IgD-negative memory B cell (primary cell): ENCODE results near the gene NOL3. TPM values are rescaled to one million over a fixed set of nuclear protein-coding genes. Genes with fewer than 3 reads are reported as not detected.
"Not testable (repeated sequence)": the region's sequence is repeated elsewhere in the genome, so short reads cannot be mapped to it uniquely, and the experiment has no call there.

Experiments used
- H3K27ac Mint-ChIP-seq, 3 donors: one replicate each; pipeline ENCODE4 v1.8.0; 2020 to 2022; ENCODE audit warnings: mild to moderate bottlenecking in 3 of 3, mixed read lengths in 3 of 3, moderate library complexity in 1 of 3
- H3K27me3 Mint-ChIP-seq: one replicate; pipeline ENCODE4 v1.8.0; 2021; ENCODE audit warnings: mixed read lengths
- H3K36me3 Mint-ChIP-seq: one replicate; pipeline ENCODE4 v1.8.0; 2020; ENCODE audit warnings: mild to moderate bottlenecking, mixed read lengths
- H3K4me1 Mint-ChIP-seq, 3 donors: one replicate each; pipeline ENCODE4 v1.8.0; 2020 to 2022; ENCODE audit warnings: mixed read lengths in 3 of 3, mild to moderate bottlenecking in 1 of 3
- H3K4me3 Mint-ChIP-seq, 4 donors: one replicate each; pipeline ENCODE4 v1.8.0; 2020 to 2022; ENCODE audit warnings: mild to moderate bottlenecking in 4 of 4, mixed read lengths in 4 of 4, moderate library complexity in 3 of 4
- H3K9me3 Mint-ChIP-seq, 3 donors: one replicate each; pipeline ENCODE4 v1.8.0; 2020 to 2021; ENCODE audit warnings: mixed read lengths in 3 of 3, mild to moderate bottlenecking in 1 of 3
- polyA plus RNA-seq: library from polyadenylated mRNA; unstranded; fragments of 300-500 nt; fragmentation: Illumina TruSeq; gene quantifications from one replicate; pipeline ENCODE4 v1.2.3, GENCODE V29; 2021

Gene NOL3
- polyA plus RNA-seq, result not detected

DNA sequence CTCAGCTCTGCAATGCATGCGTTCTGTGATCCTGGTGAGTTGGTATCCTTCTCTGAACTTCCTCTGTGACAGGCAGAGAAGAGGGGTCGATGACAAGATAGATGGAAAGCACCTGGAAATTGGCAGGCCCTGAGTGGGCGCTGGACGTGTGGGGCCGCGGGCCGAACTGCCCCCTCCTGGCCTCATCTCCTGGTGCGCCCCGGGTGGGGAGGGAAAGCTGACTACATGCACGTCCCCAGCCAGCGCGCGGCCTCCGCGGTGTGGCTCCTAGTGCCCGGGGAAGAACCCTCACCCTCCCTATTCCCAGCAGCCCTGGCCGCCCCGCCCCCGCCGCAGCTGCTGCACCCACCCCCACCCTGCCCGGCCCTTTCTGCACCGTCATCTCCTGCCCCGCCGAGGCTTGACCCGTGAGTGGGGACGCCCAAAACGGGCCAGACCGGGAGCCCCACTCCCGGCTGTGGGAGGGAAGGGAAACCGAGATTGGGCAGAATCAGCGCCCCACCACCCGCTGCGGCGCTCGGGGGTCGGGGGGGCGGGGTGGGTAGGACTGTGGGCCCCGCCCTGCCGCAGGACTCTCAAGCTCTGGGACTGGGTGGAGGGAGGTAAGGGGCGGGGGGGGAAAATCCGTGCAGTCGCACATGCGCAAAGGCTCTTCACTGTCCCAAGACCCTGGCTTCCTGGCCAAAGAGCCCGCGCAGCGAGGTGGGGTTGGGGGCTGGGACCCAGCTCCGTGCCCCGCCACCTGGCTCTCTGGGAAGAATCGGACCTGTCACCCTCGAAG, at the start of gene NOL3:
TSS of gene NOL3 (plus strand) at position 371 of the 781 bp plus-strand sequence.
- H3K27me3 Mint-ChIP-seq, result peaks cover 63% of the 10 kb centered on the region

DNA sequence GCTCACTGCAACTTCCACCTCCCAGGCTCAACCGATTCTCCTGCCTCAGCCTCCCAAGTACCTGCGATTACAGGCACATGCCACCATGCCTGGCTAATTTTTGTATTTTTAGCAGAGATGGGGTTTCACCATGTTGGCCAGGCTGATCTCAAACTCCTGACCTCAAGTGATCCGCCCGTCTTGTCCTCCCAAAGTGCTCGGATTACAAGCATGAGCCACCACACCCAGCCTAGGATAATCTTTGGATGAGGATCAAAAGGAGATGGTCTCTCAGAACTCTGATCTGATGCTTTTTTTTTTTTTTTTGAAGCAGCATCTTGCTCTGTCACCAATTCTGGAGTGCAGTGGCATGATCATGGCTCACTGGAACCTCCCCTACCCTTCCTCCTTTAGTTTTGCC, 47.5 kb upstream of the NOL3 start:
- H3K4me1 Mint-ChIP-seq, H3K4me3 Mint-ChIP-seq, H3K27me3 Mint-ChIP-seq, H3K9me3 Mint-ChIP-seq: not testable (repeated sequence)
- H3K27ac Mint-ChIP-seq, result peak overlapping the region in 1 of 3 donors; percentile 23
- H3K36me3 Mint-ChIP-seq, result peaks cover 12% of the 10 kb centered on the region

More for the DNA sequence above, at the start of gene NOL3:
- peak within 1 kb of the TSS in 1 of 3 donors; percentile 35 for H3K27ac Mint-ChIP-seq
- peaks cover 0 to 2% (median 0%) of the 10 kb centered on the region in 3 donors for H3K9me3 Mint-ChIP-seq
- H3K4me1 Mint-ChIP-seq, result peaks cover 15 to 26% (median 19%) of the 10 kb centered on the region in 3 donors
- H3K36me3 Mint-ChIP-seq, result peaks cover 1% of the 10 kb centered on the region
- H3K4me3 Mint-ChIP-seq, result peak within 1 kb of the TSS; percentile 66 to 87 (median 76)

DNA sequence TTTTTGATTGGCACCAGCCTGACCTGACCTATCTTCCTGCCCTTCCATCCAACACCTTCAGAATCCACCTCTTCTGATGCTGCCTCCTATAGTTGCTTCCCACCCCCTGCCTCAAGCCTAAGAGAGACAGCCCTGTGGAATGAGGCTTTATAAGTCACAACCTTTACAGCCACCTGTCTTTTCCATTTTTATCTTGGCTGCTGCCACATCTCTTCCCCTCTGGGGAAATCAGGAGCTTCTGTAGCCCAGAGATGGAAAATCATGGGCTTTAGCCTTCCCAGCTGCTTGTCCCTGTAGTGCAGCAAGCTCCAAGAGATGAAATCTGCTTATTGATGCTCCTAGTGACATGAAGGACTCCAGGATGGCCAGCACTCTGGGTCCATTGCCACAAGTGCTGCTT, 41.9 kb upstream of the NOL3 start:
- Mint-ChIP-seq H3K4me1 (peaks cover 0 to 1% (median 0%) of the 10 kb centered on the region in 3 donors), H3K36me3 (peaks cover 14% of the 10 kb centered on the region), H3K9me3 (no peaks in the 10 kb centered on the region), H3K27me3 (no peaks in the 10 kb centered on the region), H3K4me3 (no peak overlapping the region), H3K27ac (no peak overlapping the region)

DNA sequence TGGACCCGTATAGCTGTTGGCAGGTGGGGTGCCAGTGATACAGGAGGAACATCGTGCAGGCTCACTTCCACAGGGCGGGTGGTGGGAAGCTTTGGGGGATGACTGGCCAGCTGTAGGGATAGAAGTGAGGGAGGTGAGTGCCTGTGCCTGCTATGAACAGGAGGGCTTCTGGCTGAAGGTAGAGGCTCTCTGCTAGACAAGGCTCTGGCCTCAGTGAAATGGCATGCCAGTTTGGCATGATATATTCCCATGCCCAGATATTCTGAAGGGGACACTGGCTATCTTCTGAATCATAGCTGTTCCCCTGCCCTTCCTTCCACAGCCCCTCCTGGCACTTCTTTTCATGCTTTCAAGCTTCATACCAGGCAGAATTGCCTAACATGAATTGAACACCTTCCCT, 41.5 kb upstream of the NOL3 start:
- Mint-ChIP-seq H3K4me3 (no peak overlapping the region), H3K9me3 (no peaks in the 10 kb centered on the region), H3K36me3 (peaks cover 10% of the 10 kb centered on the region), H3K27ac (no peak overlapping the region), H3K4me1 (peaks cover 0 to 1% (median 0%) of the 10 kb centered on the region in 3 donors), H3K27me3 (no peaks in the 10 kb centered on the region)

DNA sequence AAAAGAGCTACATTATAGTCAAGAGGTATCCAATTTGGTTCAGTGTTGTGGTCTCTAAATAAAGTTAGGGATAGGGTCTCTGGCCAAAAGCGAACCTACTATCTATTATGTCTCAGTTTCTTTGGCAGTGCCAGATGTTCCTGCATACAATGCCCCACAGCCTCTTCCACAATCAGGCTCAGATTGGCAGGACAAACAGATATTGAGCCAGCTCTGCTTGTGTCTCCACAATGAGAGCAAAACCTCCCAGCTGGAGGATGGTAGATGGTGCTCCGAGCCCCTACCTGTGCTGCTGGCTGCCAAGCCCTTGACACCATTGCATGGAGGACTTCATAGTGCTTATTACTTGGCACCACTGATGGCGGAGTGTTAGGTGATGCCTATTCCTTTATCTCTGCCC, 40.9 kb upstream of the NOL3 start:
- H3K4me3 Mint-ChIP-seq, result no peak overlapping the region
- no peaks in the 10 kb centered on the region for H3K27me3 Mint-ChIP-seq
- H3K9me3 Mint-ChIP-seq, result no peaks in the 10 kb centered on the region
- H3K36me3 Mint-ChIP-seq, result peaks cover 9% of the 10 kb centered on the region
- no peak overlapping the region for H3K27ac Mint-ChIP-seq
- peaks cover 0 to 1% (median 0%) of the 10 kb centered on the region in 3 donors for H3K4me1 Mint-ChIP-seq

DNA sequence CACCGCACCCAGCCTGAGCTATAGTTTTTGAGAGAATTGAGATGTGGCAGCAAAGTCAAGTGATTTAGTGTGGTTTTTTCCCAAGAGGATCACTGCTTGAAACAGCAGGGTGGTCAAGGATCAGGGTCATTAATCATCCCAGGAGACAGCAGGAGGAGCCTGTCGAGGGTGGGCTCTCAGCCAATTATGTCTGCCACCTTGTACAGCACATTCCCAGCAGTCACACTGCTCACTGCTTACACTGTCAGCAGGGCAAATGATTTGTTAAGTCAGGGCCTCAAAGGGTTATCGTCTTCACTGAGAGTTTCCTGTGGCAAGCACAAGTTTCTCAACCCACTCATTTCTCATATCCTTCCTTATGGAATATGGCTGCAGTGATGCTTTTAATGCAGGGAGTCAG, 32.7 kb upstream of the NOL3 start:
- Mint-ChIP-seq H3K4me1 (peaks cover 0 to 1% (median 0%) of the 10 kb centered on the region in 3 donors), H3K9me3 (no peaks in the 10 kb centered on the region), H3K27ac (no peak overlapping the region), H3K36me3 (peaks cover 14% of the 10 kb centered on the region), H3K27me3 (no peaks in the 10 kb centered on the region), H3K4me3 (no peak overlapping the region)

DNA sequence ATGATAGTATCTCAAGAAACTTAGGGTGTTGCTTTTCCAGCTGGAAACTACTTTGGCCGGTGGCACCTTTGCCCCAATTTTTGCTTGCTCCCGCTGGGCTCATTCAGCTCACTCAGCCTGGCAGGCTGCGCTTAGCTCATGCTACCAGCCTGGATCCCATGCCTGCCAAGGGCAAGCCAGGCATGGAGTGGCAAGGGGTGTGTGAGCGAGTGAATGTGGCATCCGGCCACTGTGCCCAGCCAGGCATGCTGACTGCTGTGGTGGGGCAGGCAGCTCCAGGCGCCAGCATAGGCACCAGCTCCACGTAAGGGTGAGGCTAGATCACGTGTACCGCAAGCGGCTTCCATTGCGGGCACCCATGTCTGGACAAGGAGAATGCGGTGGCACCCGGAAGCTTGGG, 28.9 kb upstream of the NOL3 start:
- H3K36me3 Mint-ChIP-seq, result peaks cover 15% of the 10 kb centered on the region
- no peaks in the 10 kb centered on the region for H3K9me3 Mint-ChIP-seq
- H3K4me1 Mint-ChIP-seq, result no peaks in the 10 kb centered on the region
- no peak overlapping the region for H3K27ac Mint-ChIP-seq
- H3K27me3 Mint-ChIP-seq, result no peaks in the 10 kb centered on the region
- H3K4me3 Mint-ChIP-seq, result no peak overlapping the region

DNA sequence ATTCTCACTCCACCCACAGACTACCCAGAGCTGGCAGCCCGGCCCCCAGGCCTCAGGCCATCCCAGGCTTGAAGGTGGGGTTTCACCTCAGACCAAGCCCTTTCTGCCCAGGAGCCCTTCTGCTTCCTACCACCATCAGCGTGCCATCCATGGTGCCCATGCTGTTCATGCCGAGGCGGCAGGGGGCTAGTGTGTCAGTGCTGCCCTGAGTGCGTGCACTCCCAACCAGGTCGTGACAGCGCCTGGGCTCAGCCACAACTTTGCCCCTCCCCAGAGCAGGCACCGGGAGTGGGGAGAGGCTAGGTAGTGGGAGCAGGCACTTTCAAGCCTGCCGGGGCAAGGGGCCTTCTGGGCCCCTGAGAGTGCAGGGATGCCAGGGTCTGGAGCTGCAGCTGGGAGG, 28.0 kb upstream of the NOL3 start:
- H3K4me1 Mint-ChIP-seq, result no peaks in the 10 kb centered on the region
- H3K9me3 Mint-ChIP-seq, result no peaks in the 10 kb centered on the region
- H3K27ac Mint-ChIP-seq, result peak overlapping the region in 1 of 3 donors; percentile 77
- peaks cover 13% of the 10 kb centered on the region for H3K36me3 Mint-ChIP-seq
- no peak overlapping the region for H3K4me3 Mint-ChIP-seq
- no peaks in the 10 kb centered on the region for H3K27me3 Mint-ChIP-seq

DNA sequence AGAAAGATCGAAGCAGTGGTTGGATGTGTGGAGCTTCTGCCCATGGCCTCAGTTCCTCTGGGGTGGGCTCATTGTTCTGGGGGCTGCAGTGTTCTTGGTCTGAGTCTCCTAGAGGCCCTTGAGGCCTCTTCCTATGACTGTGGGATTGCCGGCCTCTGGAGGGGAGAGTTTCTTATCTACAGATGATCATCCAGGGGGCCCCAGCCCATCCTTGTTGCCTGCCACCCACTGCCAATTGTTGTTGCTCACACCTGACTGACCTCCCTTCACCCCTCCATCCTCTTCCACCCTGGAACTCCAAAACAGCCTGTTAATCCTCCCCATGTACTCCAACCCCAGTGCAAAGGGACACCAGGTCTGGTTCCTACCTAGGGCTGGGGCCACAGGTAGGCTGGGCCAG, 25.4 kb upstream of the NOL3 start:
- Mint-ChIP-seq H3K27me3 (peaks cover 6% of the 10 kb centered on the region), H3K27ac (no peak overlapping the region), H3K9me3 (no peaks in the 10 kb centered on the region), H3K4me3 (no peak overlapping the region), H3K36me3 (peaks cover 12% of the 10 kb centered on the region), H3K4me1 (peaks cover 0 to 5% (median 1%) of the 10 kb centered on the region in 3 donors)

DNA sequence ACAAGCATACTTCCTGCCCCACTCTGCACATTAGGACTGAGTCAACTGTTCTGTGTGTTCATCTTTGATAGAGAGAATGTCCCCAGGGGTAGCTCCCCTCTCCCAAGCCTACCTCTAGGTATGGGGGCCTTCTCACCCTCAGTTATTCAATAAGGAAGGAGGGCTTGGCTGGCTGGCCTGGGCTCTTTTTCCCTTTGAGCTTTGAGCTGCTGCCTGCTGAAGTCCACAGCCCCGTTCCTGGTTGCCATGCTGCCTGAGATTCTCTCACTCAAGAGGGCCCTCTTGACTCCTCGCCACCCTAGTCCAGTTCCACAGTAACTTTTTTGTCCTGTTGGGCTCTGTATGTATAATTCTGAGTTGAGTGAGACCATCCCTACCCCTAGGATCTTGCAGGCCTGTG, 24.6 kb upstream of the NOL3 start:
- H3K4me1 Mint-ChIP-seq, result peaks cover 0 to 5% (median 1%) of the 10 kb centered on the region in 3 donors
- peaks cover 6% of the 10 kb centered on the region for H3K27me3 Mint-ChIP-seq
- no peaks in the 10 kb centered on the region for H3K9me3 Mint-ChIP-seq
- no peak overlapping the region for H3K27ac Mint-ChIP-seq
- no peak overlapping the region for H3K4me3 Mint-ChIP-seq
- H3K36me3 Mint-ChIP-seq, result peaks cover 12% of the 10 kb centered on the region

DNA sequence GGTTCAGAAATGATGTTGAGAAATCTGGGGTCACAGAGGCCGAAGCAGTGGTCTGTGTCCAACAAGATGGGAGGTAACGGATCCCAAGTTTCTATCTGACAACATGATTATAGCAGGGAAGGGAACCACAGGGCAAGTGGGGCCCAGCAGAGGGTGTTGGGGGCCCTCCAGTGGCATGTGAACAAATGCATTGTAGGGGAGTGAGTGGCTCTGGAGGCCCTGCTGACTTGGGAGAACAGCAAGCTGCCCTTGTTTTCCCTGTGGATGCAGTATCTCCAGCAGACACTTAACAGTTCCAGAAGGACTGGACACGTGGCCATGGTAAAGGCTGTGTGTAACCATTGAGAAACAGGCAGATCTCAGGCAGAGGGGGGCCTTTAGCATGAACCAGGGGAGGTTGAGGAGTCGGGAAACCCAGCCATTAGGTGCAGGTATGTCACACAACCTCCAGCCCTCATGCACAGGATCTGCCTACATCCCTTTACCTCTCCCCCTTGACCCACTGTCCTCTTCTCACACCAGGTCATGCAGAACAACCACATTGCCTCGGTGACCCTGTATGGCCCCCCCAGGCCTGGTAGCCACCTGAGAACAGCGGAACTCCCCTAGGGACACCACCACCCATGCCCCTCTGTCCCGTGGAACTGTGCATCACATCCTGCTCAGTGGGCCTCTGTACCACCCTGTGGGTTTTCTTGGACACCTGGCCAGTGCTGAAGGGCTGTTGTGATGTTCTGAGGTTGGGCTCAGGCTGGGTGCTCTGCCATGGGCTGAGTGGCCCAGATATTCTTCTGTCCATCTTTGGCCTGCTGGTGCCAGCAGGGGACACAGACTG, 23.6 kb upstream of the NOL3 start:
- no peak overlapping the region for H3K4me3 Mint-ChIP-seq
- peaks cover 1 to 5% (median 3%) of the 10 kb centered on the region in 3 donors for H3K4me1 Mint-ChIP-seq
- H3K27ac Mint-ChIP-seq, result peak overlapping the region in 2 of 3 donors; percentile 32 to 83
- peaks cover 6% of the 10 kb centered on the region for H3K27me3 Mint-ChIP-seq
- peaks cover 12% of the 10 kb centered on the region for H3K36me3 Mint-ChIP-seq
- no peaks in the 10 kb centered on the region for H3K9me3 Mint-ChIP-seq

DNA sequence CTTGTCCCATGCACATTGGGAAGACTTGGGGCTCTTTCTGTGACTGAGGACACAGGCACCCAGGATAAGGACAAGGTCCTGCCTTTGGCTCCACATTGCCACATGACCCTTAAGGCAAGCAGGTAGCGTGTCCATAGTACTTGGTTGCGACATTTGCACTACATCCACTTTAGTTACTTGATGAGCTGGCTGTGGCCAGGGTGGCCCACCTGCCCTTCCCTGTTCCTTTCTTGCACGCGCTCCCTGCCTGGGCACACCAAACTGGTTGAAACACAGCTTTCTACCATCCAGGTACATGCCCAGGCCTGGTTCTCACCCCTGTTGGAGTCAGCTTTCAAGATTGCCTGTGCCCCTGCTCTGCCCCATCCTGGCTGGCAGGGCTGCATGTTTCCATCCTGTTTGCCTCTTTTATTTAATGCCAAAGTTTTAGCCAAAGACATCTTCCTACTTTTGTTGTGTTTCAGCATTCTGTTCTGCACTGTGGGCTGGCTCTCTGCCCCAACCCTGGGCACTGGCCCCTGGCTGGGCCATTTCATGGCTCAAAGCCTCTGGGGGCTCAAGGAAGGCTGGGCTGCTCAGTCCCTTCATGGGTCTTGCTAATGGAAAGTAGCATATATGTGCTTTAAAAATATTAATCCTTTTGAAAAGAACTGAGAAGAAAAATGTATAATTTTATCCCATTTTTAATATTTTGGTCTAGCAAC, 22.7 kb upstream of the NOL3 start:
- Mint-ChIP-seq H3K27me3 (peaks cover 6% of the 10 kb centered on the region), H3K4me1 (peaks cover 1 to 5% (median 3%) of the 10 kb centered on the region in 3 donors), H3K9me3 (no peaks in the 10 kb centered on the region), H3K27ac (peak overlapping the region in 1 of 3 donors; percentile 32), H3K4me3 (no peak overlapping the region), H3K36me3 (peaks cover 12% of the 10 kb centered on the region)

DNA sequence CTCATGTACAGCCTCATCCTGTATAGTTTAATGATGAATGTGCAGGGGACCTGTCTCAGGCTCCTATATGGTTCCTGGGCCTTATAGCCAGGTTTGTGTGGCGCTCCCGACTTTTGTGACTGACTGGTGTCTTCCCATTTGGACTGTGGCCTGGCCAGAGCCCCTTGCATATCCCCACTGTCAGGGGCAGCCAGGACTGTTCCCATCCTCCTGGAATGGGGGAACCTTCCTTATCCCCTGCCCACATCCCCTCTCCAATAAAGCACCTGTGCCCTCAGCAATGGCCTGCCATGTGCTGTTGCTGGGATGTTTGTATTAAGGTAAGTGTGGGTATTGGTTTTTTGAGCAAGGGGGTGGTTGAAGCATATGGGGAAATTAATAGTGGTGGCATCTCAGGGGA, 22.1 kb upstream of the NOL3 start:
- no peaks in the 10 kb centered on the region for H3K9me3 Mint-ChIP-seq
- peaks cover 1 to 5% (median 3%) of the 10 kb centered on the region in 3 donors for H3K4me1 Mint-ChIP-seq
- H3K36me3 Mint-ChIP-seq, result peaks cover 12% of the 10 kb centered on the region
- no peak overlapping the region for H3K27ac Mint-ChIP-seq
- peak overlapping the region in 1 of 4 donors; percentile 53 for H3K4me3 Mint-ChIP-seq
- peaks cover 6% of the 10 kb centered on the region for H3K27me3 Mint-ChIP-seq

DNA sequence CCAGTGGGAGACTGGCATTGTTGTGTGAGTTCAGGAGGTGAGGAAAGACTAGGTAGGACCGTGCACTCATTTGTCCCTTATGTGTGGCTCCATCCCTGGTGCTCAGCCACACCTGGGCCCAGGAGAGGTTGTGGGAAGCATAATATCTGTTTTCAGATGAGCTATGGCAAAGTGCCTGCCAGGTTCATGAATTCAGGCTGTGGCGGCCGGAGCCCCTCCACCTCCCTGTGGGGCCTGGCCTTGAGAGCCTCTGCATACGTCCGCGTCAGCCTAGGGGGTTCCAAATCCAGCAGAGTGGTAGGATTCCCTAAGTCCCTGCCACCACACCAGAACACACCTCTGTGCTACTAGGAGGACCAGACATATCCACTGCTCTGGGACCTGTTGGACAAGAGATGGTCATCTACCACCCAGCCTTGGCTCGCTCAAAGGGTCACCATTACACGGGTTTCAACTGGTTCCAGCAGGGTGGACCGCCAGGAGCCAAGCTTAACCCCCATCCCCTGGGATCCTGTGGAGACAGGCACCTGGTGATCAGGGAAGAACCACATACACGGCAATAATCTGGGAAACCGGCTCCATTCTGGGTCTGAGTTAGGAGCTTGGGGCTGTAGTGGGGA, 21.6 kb upstream of the NOL3 start:
- Mint-ChIP-seq H3K9me3 (no peaks in the 10 kb centered on the region), H3K4me3 (peak overlapping the region in 1 of 4 donors; percentile 53), H3K4me1 (peaks cover 1 to 5% (median 5%) of the 10 kb centered on the region in 3 donors), H3K36me3 (peaks cover 9% of the 10 kb centered on the region), H3K27me3 (peaks cover 6% of the 10 kb centered on the region), H3K27ac (peak overlapping the region in 1 of 3 donors; percentile 35)
